A549 (cell line): ENCODE measurements around the gene ANKRD24.
"Not testable (repeated sequence)": the region's sequence is repeated elsewhere in the genome, so short reads cannot be mapped to it uniquely, and the experiment has no call there.

Experiments
- JUN ChIP-seq, 2 experiments: fragments of >200 bp; sonication (Bioruptor Twin); formaldehyde crosslinking; IDR thresholded peaks; 2 replicates in 1 of 2; 3 replicates in 1 of 2; pipeline ENCODE4 v1.6.1; 2016 to 2017
- RAD21 ChIP-seq, 2 experiments: fragments of >200 bp in 1 of 2; sonication (Bioruptor Twin) in 1 of 2; formaldehyde crosslinking in 1 of 2; IDR thresholded peaks in 1 of 2; conservative IDR thresholded peaks in 1 of 2; 2 replicates in 1 of 2; 3 replicates in 1 of 2; pipeline ENCODE4 v1.6.1; 2012 to 2018; ENCODE audit warnings: inconsistent platforms in 1 of 2
- ZFP36 ChIP-seq: fragments of 450-650 bp; IDR thresholded peaks from 2 replicates; pipeline ENCODE4 v1.6.1; 2014; ENCODE audit warnings: borderline replicate concordance; ENCODE audit not compliant: partially characterized antibody
- TF ChIP-seq, protein P1 (sequence below): fragments of >200 bp; sonication (Bioruptor Twin); formaldehyde crosslinking; IDR thresholded peaks from 3 replicates; pipeline ENCODE4 v1.5.1; 2016
- TF ChIP-seq, protein P2 (sequence below): fragments of 200-600 bp; sonication (generic); IDR thresholded peaks from 2 replicates; pipeline ENCODE4 v1.6.1; 2016; ENCODE audit warnings: antibody characterized with exemption, mild to moderate bottlenecking, moderate library complexity

DNA sequence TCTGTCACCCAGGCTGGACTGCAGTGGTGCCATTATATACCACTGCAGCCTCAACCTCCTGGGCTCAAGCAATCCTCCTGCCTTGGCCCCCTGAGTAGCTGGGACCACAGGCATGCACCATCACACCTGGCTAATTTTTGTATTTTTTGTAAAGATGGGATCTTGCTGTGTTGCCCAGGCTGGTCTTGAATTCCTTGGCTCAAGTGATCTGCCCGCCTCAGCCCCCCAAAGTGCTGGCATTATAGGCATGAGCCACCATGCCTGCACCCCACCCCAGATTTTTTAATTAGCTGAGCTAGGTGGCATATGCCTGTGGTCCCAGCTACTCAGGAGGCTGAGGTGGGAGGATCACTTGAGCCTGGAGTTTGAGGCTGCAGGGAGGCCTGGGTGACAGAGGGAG, 39.6 kb upstream of the ANKRD24 start:
- TF ChIP-seq, protein P1, sequence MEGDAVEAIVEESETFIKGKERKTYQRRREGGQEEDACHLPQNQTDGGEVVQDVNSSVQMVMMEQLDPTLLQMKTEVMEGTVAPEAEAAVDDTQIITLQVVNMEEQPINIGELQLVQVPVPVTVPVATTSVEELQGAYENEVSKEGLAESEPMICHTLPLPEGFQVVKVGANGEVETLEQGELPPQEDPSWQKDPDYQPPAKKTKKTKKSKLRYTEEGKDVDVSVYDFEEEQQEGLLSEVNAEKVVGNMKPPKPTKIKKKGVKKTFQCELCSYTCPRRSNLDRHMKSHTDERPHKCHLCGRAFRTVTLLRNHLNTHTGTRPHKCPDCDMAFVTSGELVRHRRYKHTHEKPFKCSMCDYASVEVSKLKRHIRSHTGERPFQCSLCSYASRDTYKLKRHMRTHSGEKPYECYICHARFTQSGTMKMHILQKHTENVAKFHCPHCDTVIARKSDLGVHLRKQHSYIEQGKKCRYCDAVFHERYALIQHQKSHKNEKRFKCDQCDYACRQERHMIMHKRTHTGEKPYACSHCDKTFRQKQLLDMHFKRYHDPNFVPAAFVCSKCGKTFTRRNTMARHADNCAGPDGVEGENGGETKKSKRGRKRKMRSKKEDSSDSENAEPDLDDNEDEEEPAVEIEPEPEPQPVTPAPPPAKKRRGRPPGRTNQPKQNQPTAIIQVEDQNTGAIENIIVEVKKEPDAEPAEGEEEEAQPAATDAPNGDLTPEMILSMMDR = not testable (repeated sequence)
- TF ChIP-seq, protein P2, sequence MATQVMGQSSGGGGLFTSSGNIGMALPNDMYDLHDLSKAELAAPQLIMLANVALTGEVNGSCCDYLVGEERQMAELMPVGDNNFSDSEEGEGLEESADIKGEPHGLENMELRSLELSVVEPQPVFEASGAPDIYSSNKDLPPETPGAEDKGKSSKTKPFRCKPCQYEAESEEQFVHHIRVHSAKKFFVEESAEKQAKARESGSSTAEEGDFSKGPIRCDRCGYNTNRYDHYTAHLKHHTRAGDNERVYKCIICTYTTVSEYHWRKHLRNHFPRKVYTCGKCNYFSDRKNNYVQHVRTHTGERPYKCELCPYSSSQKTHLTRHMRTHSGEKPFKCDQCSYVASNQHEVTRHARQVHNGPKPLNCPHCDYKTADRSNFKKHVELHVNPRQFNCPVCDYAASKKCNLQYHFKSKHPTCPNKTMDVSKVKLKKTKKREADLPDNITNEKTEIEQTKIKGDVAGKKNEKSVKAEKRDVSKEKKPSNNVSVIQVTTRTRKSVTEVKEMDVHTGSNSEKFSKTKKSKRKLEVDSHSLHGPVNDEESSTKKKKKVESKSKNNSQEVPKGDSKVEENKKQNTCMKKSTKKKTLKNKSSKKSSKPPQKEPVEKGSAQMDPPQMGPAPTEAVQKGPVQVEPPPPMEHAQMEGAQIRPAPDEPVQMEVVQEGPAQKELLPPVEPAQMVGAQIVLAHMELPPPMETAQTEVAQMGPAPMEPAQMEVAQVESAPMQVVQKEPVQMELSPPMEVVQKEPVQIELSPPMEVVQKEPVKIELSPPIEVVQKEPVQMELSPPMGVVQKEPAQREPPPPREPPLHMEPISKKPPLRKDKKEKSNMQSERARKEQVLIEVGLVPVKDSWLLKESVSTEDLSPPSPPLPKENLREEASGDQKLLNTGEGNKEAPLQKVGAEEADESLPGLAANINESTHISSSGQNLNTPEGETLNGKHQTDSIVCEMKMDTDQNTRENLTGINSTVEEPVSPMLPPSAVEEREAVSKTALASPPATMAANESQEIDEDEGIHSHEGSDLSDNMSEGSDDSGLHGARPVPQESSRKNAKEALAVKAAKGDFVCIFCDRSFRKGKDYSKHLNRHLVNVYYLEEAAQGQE = not testable (repeated sequence)
- TF ChIP-seq RAD21 (conservative IDR thresholded peaks at IDR 0.05 in 1 of 2, IDR thresholded peaks at IDR 0.05 in 1 of 2); JUN (IDR thresholded peaks at IDR 0.05); ZFP36: not testable (repeated sequence)
